ENCODE measurements around the gene NPVF. TPM values are rescaled to one million over a fixed set of nuclear protein-coding genes. Genes with fewer than 3 reads are reported as not detected.

Gene NPVF
- polyA plus RNA-seq, 2 of the 4 experiments (the other 2 are of a cell fraction): not detected

GRCh38 chr7:25240340-25240739 is 12.1 kb upstream of the NPVF start:
- H3K9me3 ChIP-seq: no peaks in the 10 kb centered on the region
- WGBS (ENCODE audit: missing lambda C conversion rate): 48% methylated on average over 10 of the region's 10 CpGs
- H3K4me3 ChIP-seq: no peak overlapping the region
- no peak for ATAC-seq
- ChIA-PET POLR2A (no interaction called here), CTCF (interaction anchor here (1.2 to 1.3 kb wide), 2 partner anchors 19 to 322 kb away, joined by 3 read pairs; no protein-coding TSS in a partner anchor)
- H3K4me2 ChIP-seq: no peak overlapping the region
- no peak for DNase-seq (ENCODE audit: low read depth in 1 of 2, low spot score in 1 of 2)
- H3K4me1 ChIP-seq: no peaks in the 10 kb centered on the region
- TF ChIP-seq ZC3H11A (IDR thresholded peaks at IDR 0.05) (no peak), HOXA7 (CRISPR knock-in tag; IDR thresholded peaks at IDR 0.05) (no peak), MAFK (IDR thresholded peaks at IDR 0.05; ENCODE audit: partially characterized antibody) (no peak)
- H3K27ac ChIP-seq: no peak overlapping the region
- FAIRE-seq: no peak

GRCh38 chr7:25239888-25240287 is 11.6 kb upstream of the NPVF start:
- H3K4me2 ChIP-seq: no peak overlapping the region
- ChIA-PET POLR2A (no interaction called here), CTCF (no interaction called here)
- H3K4me3 ChIP-seq: no peak overlapping the region
- ATAC-seq (no peak), FAIRE-seq (no peak), DNase-seq (ENCODE audit: low read depth in 1 of 2, low spot score in 1 of 2) (no peak)
- no peaks in the 10 kb centered on the region for H3K9me3 ChIP-seq
- no peaks in the 10 kb centered on the region for H3K4me1 ChIP-seq
- no peak overlapping the region for H3K27ac ChIP-seq
- no peak for TF ChIP-seq EHMT2 (IDR thresholded peaks at IDR 0.05; ENCODE audit: low read depth)
- no peak for TF ChIP-seq FOSL2 (IDR thresholded peaks at IDR 0.05)
- no peak for TF ChIP-seq FOSL2 (CRISPR knock-in tag; IDR thresholded peaks at IDR 0.05)
- no peak for TF ChIP-seq HOXB13 (CRISPR knock-in tag; IDR thresholded peaks at IDR 0.05; ENCODE audit: low read depth)
- no peak for TF ChIP-seq BHLHE40 (IDR thresholded peaks at IDR 0.05; ENCODE audit: low read depth, low read length)
- no peak for TF ChIP-seq MAX (IDR thresholded peaks at IDR 0.05)
- no peak for TF ChIP-seq SREBF2 (IDR thresholded peaks at IDR 0.05)
- WGBS (ENCODE audit: missing lambda C conversion rate): 23% methylated on average over 3 of the region's 3 CpGs

GRCh38 chr7:25238066-25238725 is 9.9 kb upstream of the NPVF start:
- Histone ChIP-seq H3K27ac (no peak overlapping the region), H3K9me3 (no peaks in the 10 kb centered on the region), H3K4me1 (no peaks in the 10 kb centered on the region), H3K4me3 (no peak overlapping the region), H3K4me2 (no peak overlapping the region)
- WGBS (ENCODE audit: missing lambda C conversion rate): 28% methylated on average over 2 of the region's 2 CpGs
- FAIRE-seq (no peak), ATAC-seq (no peak), DNase-seq (ENCODE audit: low read depth in 1 of 2, low spot score in 1 of 2) (no peak)
- POLR2A ChIA-PET: no interaction called here
- TF ChIP-seq, protein P1, sequence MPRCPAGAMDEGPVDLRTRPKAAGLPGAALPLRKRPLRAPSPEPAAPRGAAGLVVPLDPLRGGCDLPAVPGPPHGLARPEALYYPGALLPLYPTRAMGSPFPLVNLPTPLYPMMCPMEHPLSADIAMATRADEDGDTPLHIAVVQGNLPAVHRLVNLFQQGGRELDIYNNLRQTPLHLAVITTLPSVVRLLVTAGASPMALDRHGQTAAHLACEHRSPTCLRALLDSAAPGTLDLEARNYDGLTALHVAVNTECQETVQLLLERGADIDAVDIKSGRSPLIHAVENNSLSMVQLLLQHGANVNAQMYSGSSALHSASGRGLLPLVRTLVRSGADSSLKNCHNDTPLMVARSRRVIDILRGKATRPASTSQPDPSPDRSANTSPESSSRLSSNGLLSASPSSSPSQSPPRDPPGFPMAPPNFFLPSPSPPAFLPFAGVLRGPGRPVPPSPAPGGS (IDR thresholded peaks at IDR 0.05): no peak
- TF ChIP-seq EHF (CRISPR knock-in tag; IDR thresholded peaks at IDR 0.05) (no peak), PBX3 (IDR thresholded peaks at IDR 0.05) (no peak), RAD21 (conservative IDR thresholded peaks at IDR 0.05 in 1 of 2, IDR thresholded peaks at IDR 0.05 in 1 of 2) (no peak), EHMT2 (IDR thresholded peaks at IDR 0.05; ENCODE audit: low read depth) (no peak), RARB (CRISPR knock-in tag; IDR thresholded peaks at IDR 0.05) (no peak), HOXB5 (CRISPR knock-in tag; IDR thresholded peaks at IDR 0.05) (no peak)
- TF ChIP-seq, protein P2, sequence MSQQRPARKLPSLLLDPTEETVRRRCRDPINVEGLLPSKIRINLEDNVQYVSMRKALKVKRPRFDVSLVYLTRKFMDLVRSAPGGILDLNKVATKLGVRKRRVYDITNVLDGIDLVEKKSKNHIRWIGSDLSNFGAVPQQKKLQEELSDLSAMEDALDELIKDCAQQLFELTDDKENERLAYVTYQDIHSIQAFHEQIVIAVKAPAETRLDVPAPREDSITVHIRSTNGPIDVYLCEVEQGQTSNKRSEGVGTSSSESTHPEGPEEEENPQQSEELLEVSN (IDR thresholded peaks at IDR 0.05; ENCODE audit: borderline replicate concordance, low read depth): no peak
- CTCF ChIA-PET: interaction anchor here (0.7 to 1.5 kb wide), 3 partner anchors 8 to 614 kb away, joined by 3 to 5 read pairs (median 4); no protein-coding TSS in a partner anchor

DNA sequence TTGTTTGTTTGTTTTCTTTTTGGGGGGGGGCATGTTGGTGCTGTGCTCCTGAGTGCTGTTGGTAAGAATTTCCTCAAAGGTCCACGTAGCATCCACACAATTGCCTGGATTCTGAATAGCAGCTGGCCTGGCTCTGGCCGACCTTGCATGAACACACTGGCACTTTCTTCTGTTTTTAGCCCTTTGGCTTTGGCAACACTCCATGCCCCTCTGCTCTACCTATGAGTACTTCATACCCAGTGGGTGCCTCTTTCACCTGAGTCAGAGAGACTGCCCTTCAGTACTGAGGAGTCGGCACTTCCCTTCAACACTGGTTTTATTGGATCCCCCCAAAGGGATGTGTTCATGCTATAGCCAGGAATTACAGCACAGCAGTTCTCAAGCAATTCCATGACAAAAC is 7.2 kb upstream of the NPVF start:
- Histone ChIP-seq H3K4me1 (no peaks in the 10 kb centered on the region), H3K4me3 (no peak overlapping the region), H3K27ac (no peak overlapping the region), H3K4me2 (no peak overlapping the region), H3K9me3 (no peaks in the 10 kb centered on the region)
- 29% methylated on average over 3 of the region's 3 CpGs for WGBS (ENCODE audit: missing lambda C conversion rate)
- ATAC-seq: no peak; a peak in 1 of 6 replicates
- no peak for FAIRE-seq
- ChIA-PET CTCF (interaction anchor here (1.8 kb wide), 1 partner anchor 19 kb away, joined by 5 read pairs; no protein-coding TSS in a partner anchor), POLR2A (no interaction called here)
- DNase-seq (ENCODE audit: low read depth in 1 of 2, low spot score in 1 of 2): no peak
- TF ChIP-seq BHLHE40 (IDR thresholded peaks at IDR 0.05; ENCODE audit: low read depth, low read length) (no peak), HOXB13 (CRISPR knock-in tag; IDR thresholded peaks at IDR 0.05; ENCODE audit: low read depth) (no peak), ZNF302 (CRISPR knock-in tag; IDR thresholded peaks at IDR 0.05) (no peak), MYC (IDR thresholded peaks at IDR 0.05; ENCODE audit: borderline replicate concordance, low read length) (no peak), ATOH8 (CRISPR knock-in tag; IDR thresholded peaks at IDR 0.05; ENCODE audit: low read depth) (no peak)
